ENCODE results near the gene CREG2.

CREG2 gene

DNA sequence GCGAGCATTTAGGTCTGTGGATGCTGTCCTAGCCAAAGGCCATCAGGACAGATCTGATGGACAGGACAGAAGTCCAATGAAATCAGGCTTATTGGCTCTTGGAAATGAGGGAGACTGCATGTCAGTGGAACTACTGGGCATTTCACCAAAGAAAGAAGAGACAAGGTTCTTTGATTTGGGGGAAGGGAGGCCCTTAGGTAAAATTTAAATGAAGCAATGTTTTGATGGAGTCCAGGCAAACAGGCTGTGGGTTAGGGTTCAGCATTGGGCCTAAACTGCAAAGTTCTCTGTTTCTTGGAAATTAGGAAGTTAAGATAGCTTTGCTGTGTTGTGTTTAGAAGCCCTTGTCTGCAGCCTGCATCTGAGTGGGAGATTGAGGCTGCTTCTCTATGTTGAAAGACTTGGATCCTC is 47.2 kb downstream of the CREG2 start:
- Histone ChIP-seq H3K9ac (ENCODE audit: low read length in 5 of 5) (no peak overlapping the region), H3K36me3 (ENCODE audit: control insufficient read depth in 5 of 5, insufficient read depth in 5 of 5, low read length in 5 of 5) (no peaks in the 10 kb centered on the region), H3K27ac (ENCODE audit: low read depth, low read length) (no peak overlapping the region), H3K4me1 (ENCODE audit: control insufficient read depth in 5 of 5, insufficient read depth in 5 of 5, low read length in 5 of 5) (peaks cover 0 to 12% (median 0%) of the 10 kb centered on the region in 5 donors), H3K9me3 (ENCODE audit: control insufficient read depth in 5 of 5, low read length in 5 of 5) (no peaks in the 10 kb centered on the region), H3K4me3 (ENCODE audit: low read depth in 1 of 5, low read length in 5 of 5) (no peak overlapping the region), H3K27me3 (ENCODE audit: control insufficient read depth in 5 of 5, insufficient read depth in 4 of 5, low read length in 5 of 5) (no peaks in the 10 kb centered on the region)

DNA sequence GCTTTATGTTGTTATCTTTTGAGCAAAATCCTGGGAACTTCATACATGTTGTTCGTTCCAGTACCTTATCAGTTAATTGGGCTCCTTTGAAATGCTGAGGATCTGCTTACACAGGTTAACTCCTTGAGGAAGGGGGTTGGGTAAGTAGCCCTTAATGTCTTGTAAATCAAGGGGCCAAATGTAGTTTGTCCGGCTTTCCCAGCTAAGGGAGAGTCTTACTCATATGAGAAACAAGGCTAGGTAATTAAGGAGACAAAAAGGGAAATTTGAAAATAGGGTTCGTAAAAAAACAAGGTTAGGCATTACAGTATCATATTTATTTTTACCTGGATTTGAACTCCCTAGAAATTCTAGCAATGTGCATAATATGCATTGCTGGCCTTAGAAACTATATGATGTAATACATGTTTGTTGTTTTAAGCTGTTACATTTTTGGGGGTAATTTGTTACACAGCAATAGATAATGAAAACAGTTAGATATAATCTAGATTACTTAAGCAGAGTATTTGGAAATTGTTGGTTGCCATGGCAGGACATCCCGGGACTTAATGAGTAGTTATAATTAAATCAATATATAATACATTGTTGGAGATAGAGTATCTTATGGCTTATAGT is 47.9 kb downstream of the CREG2 start:
- Histone ChIP-seq H3K36me3 (ENCODE audit: control insufficient read depth in 5 of 5, insufficient read depth in 5 of 5, low read length in 5 of 5) (no peaks in the 10 kb centered on the region), H3K27me3 (ENCODE audit: control insufficient read depth in 5 of 5, insufficient read depth in 4 of 5, low read length in 5 of 5) (no peaks in the 10 kb centered on the region), H3K9me3 (ENCODE audit: control insufficient read depth in 5 of 5, low read length in 5 of 5) (no peaks in the 10 kb centered on the region), H3K9ac (ENCODE audit: low read length in 5 of 5) (no peak overlapping the region), H3K4me3 (ENCODE audit: low read depth in 1 of 5, low read length in 5 of 5) (no peak overlapping the region), H3K27ac (ENCODE audit: low read depth, low read length) (no peak overlapping the region), H3K4me1 (ENCODE audit: control insufficient read depth in 5 of 5, insufficient read depth in 5 of 5, low read length in 5 of 5) (peaks cover 0 to 12% (median 0%) of the 10 kb centered on the region in 5 donors)

DNA sequence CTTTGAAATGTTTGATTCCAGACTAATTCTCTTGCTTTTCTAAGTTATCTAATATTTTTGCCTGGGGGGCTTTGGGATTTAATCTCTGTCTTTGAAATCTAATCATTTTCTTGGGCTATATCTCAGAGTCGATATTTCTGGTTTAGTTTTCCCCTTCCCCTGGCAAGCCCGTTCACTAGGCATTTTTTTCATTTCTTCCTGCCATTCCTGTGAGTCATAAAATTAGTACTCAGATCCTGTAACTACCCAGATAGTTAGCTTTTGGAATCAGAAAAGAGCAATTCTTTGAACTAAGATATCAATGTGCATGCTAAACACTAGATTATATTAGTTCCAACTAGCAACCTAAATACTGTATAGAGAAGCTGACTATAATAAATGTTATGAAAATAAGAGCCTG is 49.4 kb downstream of the CREG2 start:
- Histone ChIP-seq H3K9ac (ENCODE audit: low read length in 5 of 5) (no peak overlapping the region), H3K9me3 (ENCODE audit: control insufficient read depth in 5 of 5, low read length in 5 of 5) (no peaks in the 10 kb centered on the region)

DNA sequence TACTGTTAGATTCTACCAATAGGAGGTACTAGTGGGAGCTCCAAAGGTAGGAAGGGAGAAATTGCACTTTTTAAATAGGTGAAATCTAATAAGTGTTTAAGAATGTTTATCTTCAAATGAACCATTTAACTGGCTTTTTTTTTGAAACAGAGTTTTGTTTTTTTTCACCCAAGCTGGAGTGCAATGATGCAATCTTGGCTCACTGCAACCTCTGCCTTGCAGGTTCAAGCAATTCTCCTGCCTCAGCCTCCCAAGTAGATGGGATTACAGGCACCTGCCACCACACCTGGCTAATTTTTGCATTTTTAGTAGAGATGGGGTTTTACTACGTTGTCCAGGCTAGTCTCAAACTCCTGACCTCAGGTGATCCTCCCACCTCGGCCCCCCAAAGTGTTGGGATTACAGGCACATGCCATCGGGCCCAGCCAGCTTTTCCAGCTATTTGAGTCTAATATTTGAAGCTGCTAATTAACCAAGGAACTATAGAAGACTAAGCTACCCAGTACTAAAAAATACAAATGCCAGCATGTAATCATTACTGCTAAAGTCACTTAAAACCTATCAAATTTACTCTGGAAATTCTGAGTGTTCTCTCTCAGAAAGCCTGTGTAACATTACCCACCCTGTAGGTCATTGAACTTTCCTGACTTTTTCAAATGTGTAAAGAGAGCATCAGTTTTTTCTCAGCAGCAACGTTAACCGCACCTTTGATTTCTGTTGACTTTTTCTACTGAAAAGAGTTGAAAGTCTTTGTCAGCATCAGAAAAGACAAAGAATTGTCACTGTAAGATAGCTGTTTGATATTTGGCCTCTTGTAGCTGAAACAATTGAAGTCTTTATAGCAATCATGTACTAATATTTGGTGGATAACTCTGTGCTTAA is 54.2 kb downstream of the CREG2 start:
- H3K36me3 ChIP-seq (ENCODE audit: control insufficient read depth in 5 of 5, insufficient read depth in 5 of 5, low read length in 5 of 5) = no peaks in the 10 kb centered on the region
- no peak overlapping the region for H3K9ac ChIP-seq (ENCODE audit: low read length in 5 of 5)
- H3K4me3 ChIP-seq (ENCODE audit: low read depth in 1 of 5, low read length in 5 of 5) = no peak overlapping the region
- peaks cover 2 to 27% (median 19%) of the 10 kb centered on the region in 5 donors for H3K4me1 ChIP-seq (ENCODE audit: control insufficient read depth in 5 of 5, insufficient read depth in 5 of 5, low read length in 5 of 5)
- no peaks in the 10 kb centered on the region for H3K27me3 ChIP-seq (ENCODE audit: control insufficient read depth in 5 of 5, insufficient read depth in 4 of 5, low read length in 5 of 5)
- no peak overlapping the region for H3K27ac ChIP-seq (ENCODE audit: low read depth, low read length)
- no peaks in the 10 kb centered on the region for H3K9me3 ChIP-seq (ENCODE audit: control insufficient read depth in 5 of 5, low read length in 5 of 5)

More for the DNA sequence above, 49.4 kb downstream of the CREG2 start:
- H3K27ac ChIP-seq (ENCODE audit: low read depth, low read length) = no peak overlapping the region
- H3K36me3 ChIP-seq (ENCODE audit: control insufficient read depth in 5 of 5, insufficient read depth in 5 of 5, low read length in 5 of 5) = no peaks in the 10 kb centered on the region
- H3K4me1 ChIP-seq (ENCODE audit: control insufficient read depth in 5 of 5, insufficient read depth in 5 of 5, low read length in 5 of 5) = peaks cover 0 to 12% (median 0%) of the 10 kb centered on the region in 5 donors
- no peaks in the 10 kb centered on the region for H3K27me3 ChIP-seq (ENCODE audit: control insufficient read depth in 5 of 5, insufficient read depth in 4 of 5, low read length in 5 of 5)
- H3K4me3 ChIP-seq (ENCODE audit: low read depth in 1 of 5, low read length in 5 of 5) = no peak overlapping the region

DNA sequence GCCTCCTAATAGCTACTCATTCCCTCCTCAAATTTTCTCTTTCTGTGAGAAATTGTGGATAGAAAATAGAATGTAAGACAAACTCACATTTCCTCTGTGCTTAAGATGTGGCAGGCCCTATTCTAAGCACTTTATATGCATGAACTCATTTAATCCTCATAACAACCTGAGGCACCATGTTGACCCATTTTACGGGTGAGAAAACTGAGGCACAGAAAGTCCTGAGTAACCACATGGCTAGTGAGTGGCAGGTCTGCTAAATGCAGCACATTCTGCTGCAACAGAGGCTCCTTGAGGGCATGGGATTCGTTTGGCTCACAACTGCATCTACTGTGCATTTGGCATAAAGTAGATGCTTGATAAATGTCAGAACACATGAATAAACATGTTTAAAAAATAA is 56.1 kb downstream of the CREG2 start:
- no peak overlapping the region for H3K9ac ChIP-seq (ENCODE audit: low read length in 5 of 5)
- H3K27ac ChIP-seq (ENCODE audit: low read depth, low read length) = no peak overlapping the region
- no peaks in the 10 kb centered on the region for H3K36me3 ChIP-seq (ENCODE audit: control insufficient read depth in 5 of 5, insufficient read depth in 5 of 5, low read length in 5 of 5)
- no peaks in the 10 kb centered on the region for H3K27me3 ChIP-seq (ENCODE audit: control insufficient read depth in 5 of 5, insufficient read depth in 4 of 5, low read length in 5 of 5)
- no peaks in the 10 kb centered on the region for H3K9me3 ChIP-seq (ENCODE audit: control insufficient read depth in 5 of 5, low read length in 5 of 5)
- peaks cover 2 to 32% (median 23%) of the 10 kb centered on the region in 5 donors for H3K4me1 ChIP-seq (ENCODE audit: control insufficient read depth in 5 of 5, insufficient read depth in 5 of 5, low read length in 5 of 5)
- no peak overlapping the region for H3K4me3 ChIP-seq (ENCODE audit: low read depth in 1 of 5, low read length in 5 of 5)

DNA sequence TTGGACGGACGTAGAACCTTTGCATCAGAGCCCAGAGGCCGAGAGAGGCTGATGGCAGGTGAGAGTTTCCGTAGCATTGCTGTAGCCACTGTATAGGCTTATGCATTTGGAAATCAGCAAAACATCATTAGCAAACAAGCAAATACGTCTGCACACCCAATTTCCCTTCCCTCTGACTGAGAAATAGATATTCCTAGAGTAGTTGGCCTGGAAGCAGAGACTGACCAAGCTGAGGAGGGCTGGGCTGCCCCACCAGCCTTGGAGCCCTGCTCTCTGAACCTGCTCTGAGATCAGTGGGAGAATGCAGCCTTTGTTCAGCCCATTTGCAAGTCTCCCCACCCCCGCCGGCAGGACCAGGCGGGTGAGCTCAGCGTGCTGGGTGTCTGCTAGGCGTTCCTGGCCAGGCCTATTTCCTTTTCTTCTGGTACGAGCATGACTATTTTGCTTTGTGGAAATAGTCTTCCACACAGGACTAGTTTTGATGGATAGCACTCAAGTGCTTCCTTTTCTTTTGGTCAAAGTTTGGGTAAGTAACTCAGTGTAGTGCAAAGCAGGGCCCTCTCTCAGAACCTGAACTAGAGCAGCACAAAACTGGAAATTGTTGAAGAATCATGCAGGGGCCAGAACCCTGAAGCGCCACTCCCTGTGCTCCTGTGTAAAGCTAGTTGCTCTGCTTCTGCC is 56.9 kb downstream of the CREG2 start:
- Histone ChIP-seq H3K4me3 (ENCODE audit: low read depth in 1 of 5, low read length in 5 of 5) (no peak overlapping the region), H3K4me1 (ENCODE audit: control insufficient read depth in 5 of 5, insufficient read depth in 5 of 5, low read length in 5 of 5) (peaks cover 2 to 32% (median 23%) of the 10 kb centered on the region in 5 donors), H3K27me3 (ENCODE audit: control insufficient read depth in 5 of 5, insufficient read depth in 4 of 5, low read length in 5 of 5) (no peaks in the 10 kb centered on the region), H3K9ac (ENCODE audit: low read length in 5 of 5) (no peak overlapping the region), H3K9me3 (ENCODE audit: control insufficient read depth in 5 of 5, low read length in 5 of 5) (peaks cover 0 to 6% (median 0%) of the 10 kb centered on the region in 5 donors), H3K36me3 (ENCODE audit: control insufficient read depth in 5 of 5, insufficient read depth in 5 of 5, low read length in 5 of 5) (no peaks in the 10 kb centered on the region), H3K27ac (ENCODE audit: low read depth, low read length) (no peak overlapping the region)

DNA sequence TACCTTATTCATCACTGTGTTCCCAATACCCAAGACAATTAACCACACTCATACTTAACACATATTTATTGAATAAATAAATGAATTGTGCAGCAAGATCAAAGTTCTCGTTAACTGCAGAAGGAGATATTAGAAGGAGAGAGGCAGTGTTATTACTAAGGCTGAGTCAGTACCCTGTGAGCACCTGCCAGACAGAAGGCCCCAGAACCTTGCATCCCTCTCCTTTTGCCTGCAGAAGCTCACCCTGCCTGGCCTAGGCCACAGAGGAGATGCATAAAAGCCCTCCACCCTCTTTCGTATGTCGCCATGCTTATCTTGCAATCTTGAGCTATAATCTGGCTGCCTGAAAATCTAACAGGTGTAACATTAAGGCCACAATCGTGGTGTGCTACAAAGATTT is 58.3 kb downstream of the CREG2 start:
- H3K9ac ChIP-seq (ENCODE audit: low read length in 5 of 5) = no peak overlapping the region
- H3K27ac ChIP-seq (ENCODE audit: low read depth, low read length) = no peak overlapping the region
- H3K4me1 ChIP-seq (ENCODE audit: control insufficient read depth in 5 of 5, insufficient read depth in 5 of 5, low read length in 5 of 5) = peaks cover 2 to 32% (median 23%) of the 10 kb centered on the region in 5 donors
- no peaks in the 10 kb centered on the region for H3K27me3 ChIP-seq (ENCODE audit: control insufficient read depth in 5 of 5, insufficient read depth in 4 of 5, low read length in 5 of 5)
- H3K4me3 ChIP-seq (ENCODE audit: low read depth in 1 of 5, low read length in 5 of 5) = no peak overlapping the region
- H3K9me3 ChIP-seq (ENCODE audit: control insufficient read depth in 5 of 5, low read length in 5 of 5) = peaks cover 0 to 8% (median 0%) of the 10 kb centered on the region in 5 donors
- H3K36me3 ChIP-seq (ENCODE audit: control insufficient read depth in 5 of 5, insufficient read depth in 5 of 5, low read length in 5 of 5) = no peaks in the 10 kb centered on the region

DNA sequence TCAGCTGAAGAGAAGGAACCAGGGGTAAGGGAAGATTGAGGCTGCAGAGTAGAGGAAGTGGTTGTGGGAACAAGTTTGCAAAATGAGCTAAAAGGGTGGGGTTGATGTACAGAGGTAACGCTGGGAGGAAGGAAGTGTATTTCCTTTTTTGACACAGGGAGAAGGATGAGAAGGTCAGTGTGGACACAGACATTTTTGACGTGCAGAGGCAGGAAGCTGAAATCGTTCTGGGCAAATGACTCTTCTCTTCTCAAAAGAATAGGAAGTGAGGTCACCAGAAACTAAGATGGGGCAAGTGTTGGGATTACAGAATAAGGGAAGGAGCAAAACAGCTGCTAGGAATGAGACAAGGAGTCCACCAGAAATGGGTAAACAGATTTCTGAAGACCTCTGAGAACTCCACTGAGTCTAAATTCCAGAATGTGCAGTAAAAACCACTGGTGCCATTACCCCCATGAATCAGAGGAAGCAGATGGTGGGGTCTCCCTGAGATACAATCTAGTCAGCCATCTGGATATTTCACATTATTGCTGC is 58.8 kb downstream of the CREG2 start:
- Histone ChIP-seq H3K4me3 (ENCODE audit: low read depth in 1 of 5, low read length in 5 of 5) (no peak overlapping the region), H3K9ac (ENCODE audit: low read length in 5 of 5) (no peak overlapping the region), H3K9me3 (ENCODE audit: control insufficient read depth in 5 of 5, low read length in 5 of 5) (peaks cover 0 to 8% (median 0%) of the 10 kb centered on the region in 5 donors), H3K27ac (ENCODE audit: low read depth, low read length) (no peak overlapping the region), H3K36me3 (ENCODE audit: control insufficient read depth in 5 of 5, insufficient read depth in 5 of 5, low read length in 5 of 5) (no peaks in the 10 kb centered on the region), H3K27me3 (ENCODE audit: control insufficient read depth in 5 of 5, insufficient read depth in 4 of 5, low read length in 5 of 5) (no peaks in the 10 kb centered on the region), H3K4me1 (ENCODE audit: control insufficient read depth in 5 of 5, insufficient read depth in 5 of 5, low read length in 5 of 5) (peaks cover 2 to 32% (median 23%) of the 10 kb centered on the region in 5 donors)

DNA sequence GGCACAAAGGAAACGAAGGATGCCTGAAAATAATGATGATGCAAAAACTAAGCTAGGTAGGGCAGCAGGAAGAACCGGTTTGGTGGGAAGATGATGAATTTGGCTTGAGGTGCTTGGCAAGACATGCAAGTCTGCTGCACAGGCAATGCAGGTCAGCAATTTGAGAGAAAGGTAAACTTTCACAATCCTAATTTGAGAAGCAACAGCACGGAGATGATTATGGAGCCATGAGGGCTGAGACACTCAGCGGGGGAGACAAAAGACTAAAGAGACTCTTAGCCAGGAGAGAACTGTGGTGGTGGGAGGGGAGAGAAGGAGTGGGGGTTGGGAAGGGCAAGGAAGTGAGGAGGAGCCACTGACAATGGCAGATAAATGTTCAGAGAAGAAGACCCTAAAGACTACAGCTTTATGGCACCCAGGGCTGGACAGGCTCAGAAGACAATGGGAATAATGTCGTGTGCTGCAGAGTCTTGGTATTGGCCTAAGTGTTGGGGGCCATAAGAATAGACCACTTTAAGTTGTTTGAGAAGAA is 59.4 kb downstream of the CREG2 start:
- Histone ChIP-seq H3K9me3 (ENCODE audit: control insufficient read depth in 5 of 5, low read length in 5 of 5) (peaks cover 0 to 8% (median 0%) of the 10 kb centered on the region in 5 donors), H3K36me3 (ENCODE audit: control insufficient read depth in 5 of 5, insufficient read depth in 5 of 5, low read length in 5 of 5) (no peaks in the 10 kb centered on the region), H3K4me1 (ENCODE audit: control insufficient read depth in 5 of 5, insufficient read depth in 5 of 5, low read length in 5 of 5) (peaks cover 2 to 32% (median 23%) of the 10 kb centered on the region in 5 donors), H3K4me3 (ENCODE audit: low read depth in 1 of 5, low read length in 5 of 5) (no peak overlapping the region), H3K27ac (ENCODE audit: low read depth, low read length) (no peak overlapping the region), H3K9ac (ENCODE audit: low read length in 5 of 5) (no peak overlapping the region), H3K27me3 (ENCODE audit: control insufficient read depth in 5 of 5, insufficient read depth in 4 of 5, low read length in 5 of 5) (no peaks in the 10 kb centered on the region)

All from subcutaneous abdominal adipose tissue (tissue), 5 donors.